Panc1 (cell line): ENCODE measurements around the gene CKLF.

Experiments used
- CTCF ChIP-seq: fragments of 450-650 bp; IDR thresholded peaks from 2 replicates; pipeline ENCODE4 v1.5.1; 2017; ENCODE audit warnings: mild to moderate bottlenecking
- POLR2AphosphoS5 ChIP-seq: IDR thresholded peaks from 2 replicates; pipeline ENCODE4 v1.6.1; 2012; ENCODE audit warnings: mild to moderate bottlenecking, low read depth, low read length, moderate library complexity
- REST ChIP-seq, 2 experiments: IDR thresholded peaks; 2 replicates each; pipeline ENCODE4 v1.6.1; 2011 to 2012; ENCODE audit warnings: low read depth in 2 of 2, control low read depth in 1 of 2, low read length in 1 of 2, mild to moderate bottlenecking in 1 of 2, moderate library complexity in 1 of 2; ENCODE audit not compliant: insufficient read depth in 1 of 2
- SIN3A ChIP-seq: IDR thresholded peaks from 2 replicates; pipeline ENCODE4 v1.6.1; 2012; ENCODE audit warnings: low read depth, mild to moderate bottlenecking, low read length, moderate library complexity, borderline replicate concordance; ENCODE audit not compliant: insufficient read depth
- TCF7L2 ChIP-seq: IDR thresholded peaks from 2 replicates; pipeline ENCODE4 v1.6.1; 2011; ENCODE audit warnings: mild to moderate bottlenecking, low read depth, low read length, inconsistent platforms

- TF ChIP-seq TCF7L2: no peak
- no peak for TF ChIP-seq CTCF
- TF ChIP-seq SIN3A: no peak
- TF ChIP-seq REST (IDR thresholded peaks at IDR 0.05; ENCODE audit: insufficient read depth in 1 of 2, low read depth in 2 of 2, low read length in 1 of 2): no peak
- no peak for TF ChIP-seq POLR2AphosphoS5
Measured at GRCh38 chr16:66513111-66513723, 39.2 kb upstream of the CKLF start.
